Measurements from ENCODE around the gene LDHAL6B. TPM values are rescaled to one million over a fixed set of nuclear protein-coding genes. Genes with fewer than 3 reads are reported as not detected.

The LDHAL6B gene
- polyA plus RNA-seq, 3 donors: 0.10 to 0.19 (median 0.11) TPM

DNA sequence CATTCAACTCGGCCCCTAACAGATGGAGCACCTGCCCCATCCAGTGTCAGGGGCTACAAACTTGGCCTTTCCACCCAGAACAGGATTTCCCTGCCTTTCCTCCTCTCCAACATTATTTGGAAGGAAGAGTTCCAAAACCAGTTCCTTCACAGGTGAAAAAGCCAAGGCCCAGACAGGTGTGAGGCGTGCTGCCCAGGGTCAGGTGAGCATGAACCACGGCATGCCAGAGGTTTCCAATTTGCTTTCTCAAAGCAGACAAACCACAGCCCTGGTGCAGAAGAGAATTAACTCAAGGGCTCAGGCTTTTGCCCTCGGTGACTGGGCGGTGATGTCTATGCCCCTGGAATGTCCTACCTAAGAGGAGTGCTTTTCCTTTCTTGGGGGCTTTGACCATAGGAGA, 43.2 kb downstream of the LDHAL6B start:
- DNase-seq (ENCODE audit: low read depth in 3 of 3, low spot score in 2 of 3): no peak

- no peak for DNase-seq (ENCODE audit: low read depth in 3 of 3, low spot score in 2 of 3)
Observed at GRCh38 chr15:59250249-59250648, 43.6 kb downstream of the LDHAL6B start.

DNA sequence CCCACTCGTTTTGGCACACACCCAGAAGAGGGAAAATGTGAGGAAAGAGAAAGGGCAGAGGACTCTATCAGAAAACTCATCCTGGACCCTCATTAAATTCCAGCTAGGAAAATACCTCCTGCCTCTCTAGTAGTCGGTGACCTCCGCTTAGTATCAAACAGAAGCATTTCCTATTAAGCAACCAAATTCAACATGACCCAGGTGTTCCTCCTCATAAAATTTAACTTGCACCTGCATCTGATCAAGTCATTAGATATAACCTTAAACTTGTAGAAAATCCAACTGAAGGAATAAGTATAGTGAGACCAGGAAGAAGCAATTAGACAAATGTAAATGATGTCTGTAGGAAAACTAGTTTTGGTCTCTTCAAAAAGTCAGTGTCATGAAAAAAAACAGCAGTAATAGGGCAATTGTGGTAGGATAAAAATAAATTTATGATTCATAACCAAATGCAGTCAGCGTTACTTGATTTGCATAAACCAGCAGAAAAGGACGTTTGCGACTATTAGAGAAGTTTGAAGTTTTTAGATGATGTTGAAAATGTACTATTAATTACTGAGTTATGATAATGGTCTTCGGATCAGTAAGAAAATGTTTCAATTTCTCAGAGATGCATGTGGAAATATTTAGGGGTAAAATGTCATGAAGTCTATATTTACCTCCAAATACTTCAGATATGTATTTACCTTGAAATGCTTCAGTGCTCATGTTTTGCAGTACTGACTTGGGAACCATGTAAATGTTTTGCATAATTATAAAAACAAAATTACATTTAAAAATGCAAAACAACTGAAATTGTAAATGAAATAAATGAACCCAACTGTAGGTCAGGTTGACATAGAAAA, 44.6 kb downstream of the LDHAL6B start:
- no peak for DNase-seq (ENCODE audit: low read depth in 3 of 3, low spot score in 2 of 3)

- no peak for DNase-seq (ENCODE audit: low read depth in 3 of 3, low spot score in 2 of 3)
Observed at GRCh38 chr15:59252137-59252536, 45.5 kb downstream of the LDHAL6B start.

GRCh38 chr15:59255680-59256336, 49.2 kb downstream of the LDHAL6B start:
- no peak for DNase-seq (ENCODE audit: low read depth in 3 of 3, low spot score in 2 of 3)

DNA sequence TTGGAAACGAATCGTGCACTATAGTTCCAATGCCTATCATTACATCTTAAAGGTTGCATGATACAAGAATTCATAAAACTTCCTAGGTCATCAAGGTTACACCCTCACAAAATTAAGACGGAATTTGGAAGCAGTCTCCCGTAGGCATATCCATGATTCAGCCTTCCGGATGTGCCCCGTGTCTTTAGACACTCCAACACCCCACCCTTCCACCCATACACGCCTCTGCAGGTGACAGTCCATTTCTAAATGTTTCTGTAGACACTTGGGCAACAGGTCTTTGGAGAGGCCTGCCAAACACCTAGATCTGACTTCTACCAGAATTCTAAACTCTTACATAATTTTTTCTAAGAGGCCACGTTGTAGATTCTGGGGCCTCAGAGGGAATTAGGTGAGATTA, 49.8 kb downstream of the LDHAL6B start:
- no peak for DNase-seq (ENCODE audit: low read depth in 3 of 3, low spot score in 2 of 3)

- DNase-seq (ENCODE audit: low read depth in 3 of 3, low spot score in 2 of 3): no peak
Observed at GRCh38 chr15:59257140-59257539, 50.5 kb downstream of the LDHAL6B start.

Other genes starting within 250 kb of the LDHAL6B start
- 10 to 100 TPM; 36.9 to 37.9 (median 37.0) TPM for gene RNF111, start 219.2 kb upstream of the LDHAL6B start, polyA plus RNA-seq (ENCODE audit: insufficient read length in 3 of 3)
- 10 to 100 TPM; 44.0 to 46.9 (median 44.1) TPM for gene CCNB2, start 101.7 kb upstream of the LDHAL6B start, polyA plus RNA-seq (ENCODE audit: insufficient read length in 3 of 3)
- gene MYO1E, start 166.0 kb downstream of the LDHAL6B start, polyA plus RNA-seq (ENCODE audit: insufficient read length in 3 of 3): 100 to 1,000 TPM; 160 to 180 (median 161) TPM
- gene FAM81A, start 231.3 kb downstream of the LDHAL6B start, polyA plus RNA-seq (ENCODE audit: insufficient read length in 3 of 3): 10 to 100 TPM; 19.0 to 25.7 (median 21.1) TPM

All from right renal cortex interstitium (tissue), 3 donors.